H1 (cell line): ENCODE results near the gene GCSAM. TPM values are rescaled to one million over a fixed set of nuclear protein-coding genes. Genes with fewer than 3 reads are reported as not detected.

Experiments used
- BRCA1 ChIP-seq: IDR thresholded peaks from 2 replicates; pipeline ENCODE4 v1.6.1; 2012; ENCODE audit warnings: low read depth, low read length, improper control_type of control experiment
- RNF2 ChIP-seq: fragments of 200-900, 300-1000 bp; sonication (generic); IDR thresholded peaks from 2 replicates; pipeline ENCODE4 v1.7.1; 2016; ENCODE audit warnings: borderline replicate concordance, low read depth, mild to moderate bottlenecking, antibody characterized with exemption, low read length; ENCODE audit not compliant: poor library complexity, severe bottlenecking; ENCODE audit errors: missing control alignments
- polyA plus RNA-seq, 7 experiments: library from polyadenylated mRNA; depleted of rRNA in 3 of 7; stranded (reverse) in 5 of 7; unstranded in 2 of 7; fragments of >200 nt in 5 of 7; fragments of 200-250 nt in 2 of 7; gene quantifications; 1 replicate in 5 of 7; 2 replicates in 1 of 7; 4 replicates in 1 of 7; pipeline versions ENCODE4 v1.2.1 to v1.2.3, GENCODE V29; 2011 to 2013; ENCODE audit warnings: missing spikeins in 2 of 7, mixed read lengths in 2 of 7
- total RNA-seq: library from RNA; stranded (reverse); fragmentation: NEBNext Ultra II Directional; extraction: Animal tissue kit (Norgen Biotek cat#: 25700); gene quantifications from 2 replicates; pipeline ENCODE4 v1.2.1, GENCODE V29; 2021

The GCSAM gene
- total and polyA plus RNA-seq, 2 of the 8 experiments (the other 6 are each of a cell fraction or from before 2014, with no cell fraction given), result not detected

DNA sequence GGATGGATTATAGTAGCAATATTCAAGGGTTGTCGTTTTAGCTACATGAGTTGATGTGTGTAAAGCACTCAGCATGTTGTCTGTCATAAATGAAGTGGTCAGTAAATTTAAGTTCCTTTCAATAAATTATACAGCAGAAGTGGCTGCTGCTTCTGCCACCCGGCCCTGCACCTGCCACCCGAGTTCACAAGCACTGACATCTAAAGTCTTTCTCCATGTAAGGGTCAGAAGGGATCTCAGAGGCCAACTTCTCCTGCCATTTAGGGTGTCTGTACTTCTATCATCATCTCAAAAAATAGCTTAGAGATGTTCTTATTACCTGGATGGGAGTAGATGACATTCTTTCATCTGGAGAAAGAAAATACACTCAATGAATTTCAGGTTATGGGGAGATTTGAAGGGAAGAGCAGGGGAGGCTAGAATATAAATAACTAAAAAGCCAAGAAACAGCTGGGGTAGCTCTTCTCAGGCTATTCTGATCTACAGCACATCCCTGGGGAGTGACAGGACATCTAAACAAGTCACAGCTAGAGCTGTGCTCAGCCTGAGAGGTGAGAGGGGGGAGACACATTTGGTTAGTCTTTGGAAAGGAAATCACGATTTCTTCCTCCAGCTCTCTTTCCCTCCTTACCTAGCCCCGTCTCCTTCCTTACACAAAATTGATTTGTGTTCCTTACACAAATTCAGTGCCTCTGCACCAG, 8.0 kb downstream of the GCSAM start (continued):
- TF ChIP-seq RNF2 (no peak), BRCA1 (no peak)
